HG03175 (cell line): ENCODE measurements around the gene CFDP1.

Source experiments
- ATAC-seq: cut with Tn5 transposase; IDR thresholded peaks from one replicate; pipeline ENCODE4 v1.9.1; 2021; ENCODE audit warnings: mild to moderate bottlenecking, moderate library complexity; ENCODE audit not compliant: unreplicated experiment

Gene CFDP1

GRCh38 chr16:75256696-75257343 lies 176.5 kb downstream of the CFDP1 start:
- ATAC-seq = no peak

- no peak for ATAC-seq
These were observed 177.2 kb downstream of the CFDP1 start for GRCh38 chr16:75256059-75256571.

GRCh38 chr16:75254359-75254837 lies 178.9 kb downstream of the CFDP1 start:
- no peak for ATAC-seq

- no peak for ATAC-seq
These were observed 180.1 kb downstream of the CFDP1 start for GRCh38 chr16:75252946-75253911.

- ATAC-seq = no peak
These were observed 181.0 kb downstream of the CFDP1 start for GRCh38 chr16:75252049-75252864.

GRCh38 chr16:75251280-75252048 lies 181.8 kb downstream of the CFDP1 start, which contains the start of gene BCAR1:
TSS of gene BCAR1 (minus strand) at chr16:75251624. CDS start at chr16:75251482, 142 bp downstream.
- ATAC-seq = peak; percentile 71

GRCh38 chr16:75250809-75251279 lies 182.5 kb downstream of the CFDP1 start:
- peak; percentile 49 for ATAC-seq

- no peak for ATAC-seq
These were observed 183.1 kb downstream of the CFDP1 start for GRCh38 chr16:75250089-75250808.

- no peak for ATAC-seq
These were observed 183.9 kb downstream of the CFDP1 start for GRCh38 chr16:75249441-75249840.

- no peak for ATAC-seq
These were observed 184.5 kb downstream of the CFDP1 start for GRCh38 chr16:75248536-75249380.

- no peak for ATAC-seq
These were observed 185.2 kb downstream of the CFDP1 start for GRCh38 chr16:75248142-75248535.

- no peak for ATAC-seq
These were observed 186.1 kb downstream of the CFDP1 start for GRCh38 chr16:75247249-75247648.

- ATAC-seq = no peak
These were observed 186.6 kb downstream of the CFDP1 start for GRCh38 chr16:75246504-75247205.

- no peak for ATAC-seq
These were observed 188.2 kb downstream of the CFDP1 start for GRCh38 chr16:75244844-75245758.

- ATAC-seq = no peak
These were observed 189.0 kb downstream of the CFDP1 start for GRCh38 chr16:75244225-75244809.
